HG02973 (cell line): ENCODE measurements around the gene GFER.
"Not testable (repeated sequence)": the region's sequence is repeated elsewhere in the genome, so short reads cannot be mapped to it uniquely, and the experiment has no call there.

Source experiments
- ATAC-seq: cut with Tn5 transposase; IDR thresholded peaks from one replicate; pipeline ENCODE4 v1.9.1; 2021; ENCODE audit warnings: moderate library complexity; ENCODE audit not compliant: unreplicated experiment

The GFER gene

DNA sequence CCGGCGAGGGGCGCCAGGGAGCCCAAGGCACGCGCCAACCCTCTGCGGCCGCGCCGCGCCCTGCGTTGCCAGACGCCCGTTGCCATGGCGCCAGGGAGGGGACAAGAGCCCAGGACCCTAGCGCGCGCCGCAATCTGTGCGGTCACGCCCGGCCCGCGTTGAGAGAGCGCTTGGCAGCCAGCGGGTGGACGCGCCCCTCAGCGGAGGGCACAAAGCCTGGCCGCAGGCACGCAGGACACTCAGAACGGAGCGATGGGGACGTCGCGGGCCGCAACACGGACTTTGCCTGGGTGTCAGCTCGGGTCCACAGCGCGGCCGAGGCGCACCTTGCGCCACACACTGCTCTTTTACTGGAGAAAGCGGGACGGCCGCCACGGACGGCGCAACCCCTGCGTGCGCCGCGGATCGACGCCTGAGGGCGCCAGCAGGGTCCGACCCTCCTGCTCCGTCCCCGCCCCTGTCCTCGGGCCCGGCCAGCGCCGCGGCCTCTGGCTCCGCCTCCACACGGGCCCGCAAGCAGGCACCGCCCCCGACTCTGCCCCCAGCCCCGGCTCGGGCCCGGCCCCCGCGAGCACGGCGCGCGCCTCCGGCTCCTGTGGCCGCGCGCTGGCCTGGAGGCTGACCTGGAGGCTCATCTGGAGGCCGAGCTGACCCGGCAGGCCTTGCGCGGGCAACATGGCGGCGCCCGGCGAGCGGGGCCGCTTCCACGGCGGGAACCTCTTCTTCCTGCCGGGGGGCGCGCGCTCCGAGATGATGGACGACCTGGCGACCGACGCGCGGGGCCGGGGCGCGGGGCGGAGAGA, at the start of gene GFER:
Gene GFER, plus strand, starts transcription at position 650 of the 803 bp plus-strand sequence. Its CDS starts 26 bp downstream, at position 676.
- peak; percentile 54 for ATAC-seq

GRCh38 chr16:1936945-1937479, 47.0 kb upstream of the GFER start:
- ATAC-seq, result no peak

DNA sequence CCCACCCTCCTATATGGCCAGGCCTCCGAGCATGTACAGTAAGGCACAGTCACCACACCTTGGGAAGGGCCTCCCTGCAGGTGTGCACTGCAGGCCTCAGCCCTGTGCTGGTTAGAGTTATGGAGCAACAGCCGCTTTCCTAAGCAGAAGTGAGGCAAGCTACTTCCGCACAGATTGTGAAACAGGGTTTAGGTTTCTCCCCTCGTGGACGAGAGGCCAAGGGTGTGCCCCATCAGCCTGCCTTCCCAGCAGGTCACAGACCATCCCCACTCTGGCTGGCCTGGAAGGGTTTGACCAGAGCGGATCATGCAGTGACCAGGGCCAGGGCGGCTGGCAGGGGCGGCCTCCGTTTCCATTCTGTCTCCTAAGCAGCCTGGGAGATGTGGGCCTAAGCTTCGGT, 45.7 kb upstream of the GFER start:
- no peak for ATAC-seq

- ATAC-seq, result no peak
Observed at GRCh38 chr16:1938910-1939309, 45.1 kb upstream of the GFER start.

DNA sequence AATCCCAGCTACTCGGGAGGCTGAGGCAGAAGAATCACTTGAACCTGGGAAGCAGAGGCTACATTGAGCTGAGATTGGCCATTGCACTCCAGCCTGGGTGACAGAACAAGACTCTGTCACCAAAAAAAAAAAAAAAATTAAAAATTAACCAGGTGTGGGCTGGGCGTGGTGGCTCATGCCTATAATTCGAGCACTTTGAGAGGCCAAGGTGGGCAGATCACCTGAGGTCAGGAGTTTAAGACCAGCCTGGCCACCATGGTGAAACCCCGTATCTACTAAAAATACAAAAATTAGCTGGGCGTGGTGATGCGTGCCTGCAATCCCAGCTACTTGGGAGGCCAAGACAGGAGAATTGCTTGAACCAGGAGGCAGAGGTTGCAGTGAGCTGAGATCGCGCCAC, 44.2 kb upstream of the GFER start:
- ATAC-seq, result not testable (repeated sequence)

- ATAC-seq, result no peak
Observed at GRCh38 chr16:1940273-1941161, 43.5 kb upstream of the GFER start.

- ATAC-seq, result no peak
Observed at GRCh38 chr16:1941162-1942046, 42.6 kb upstream of the GFER start.

DNA sequence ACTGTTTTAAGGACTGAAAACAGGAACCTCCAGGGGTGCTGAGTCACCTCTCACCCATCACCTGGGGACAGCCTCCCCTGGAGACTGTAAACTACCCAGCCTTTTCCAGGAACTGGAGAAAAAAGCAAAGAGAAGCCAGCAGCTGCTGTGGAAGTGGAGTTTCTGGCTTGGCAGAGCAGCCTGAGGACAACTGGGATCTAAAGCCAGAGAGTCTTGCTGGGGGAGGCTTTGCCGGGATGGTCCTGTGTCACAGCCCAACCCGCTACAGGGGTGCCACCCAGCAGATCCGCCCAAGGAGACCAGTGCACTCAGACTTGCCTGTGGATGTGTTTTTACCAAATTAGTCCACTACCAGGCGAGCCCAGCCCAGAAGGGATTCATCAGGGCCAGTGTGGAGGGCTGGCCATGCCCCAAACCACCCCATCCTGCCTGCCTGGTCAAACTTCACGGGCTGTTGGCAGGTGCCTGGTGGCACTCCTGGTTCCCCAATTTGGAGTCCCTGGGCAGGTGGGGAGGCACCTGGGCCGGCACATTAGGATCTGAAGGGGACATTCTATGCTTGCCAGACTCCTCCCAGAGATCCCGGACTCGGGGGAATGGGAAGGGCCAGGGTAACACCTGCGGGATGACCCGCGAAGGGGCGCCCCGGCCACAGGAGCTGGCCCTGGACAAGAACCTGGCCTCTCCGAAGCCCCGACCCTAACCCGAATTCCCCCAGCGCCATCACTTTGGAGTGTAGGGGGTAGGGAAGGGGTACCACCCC, 41.8 kb upstream of the GFER start:
- no peak for ATAC-seq

DNA sequence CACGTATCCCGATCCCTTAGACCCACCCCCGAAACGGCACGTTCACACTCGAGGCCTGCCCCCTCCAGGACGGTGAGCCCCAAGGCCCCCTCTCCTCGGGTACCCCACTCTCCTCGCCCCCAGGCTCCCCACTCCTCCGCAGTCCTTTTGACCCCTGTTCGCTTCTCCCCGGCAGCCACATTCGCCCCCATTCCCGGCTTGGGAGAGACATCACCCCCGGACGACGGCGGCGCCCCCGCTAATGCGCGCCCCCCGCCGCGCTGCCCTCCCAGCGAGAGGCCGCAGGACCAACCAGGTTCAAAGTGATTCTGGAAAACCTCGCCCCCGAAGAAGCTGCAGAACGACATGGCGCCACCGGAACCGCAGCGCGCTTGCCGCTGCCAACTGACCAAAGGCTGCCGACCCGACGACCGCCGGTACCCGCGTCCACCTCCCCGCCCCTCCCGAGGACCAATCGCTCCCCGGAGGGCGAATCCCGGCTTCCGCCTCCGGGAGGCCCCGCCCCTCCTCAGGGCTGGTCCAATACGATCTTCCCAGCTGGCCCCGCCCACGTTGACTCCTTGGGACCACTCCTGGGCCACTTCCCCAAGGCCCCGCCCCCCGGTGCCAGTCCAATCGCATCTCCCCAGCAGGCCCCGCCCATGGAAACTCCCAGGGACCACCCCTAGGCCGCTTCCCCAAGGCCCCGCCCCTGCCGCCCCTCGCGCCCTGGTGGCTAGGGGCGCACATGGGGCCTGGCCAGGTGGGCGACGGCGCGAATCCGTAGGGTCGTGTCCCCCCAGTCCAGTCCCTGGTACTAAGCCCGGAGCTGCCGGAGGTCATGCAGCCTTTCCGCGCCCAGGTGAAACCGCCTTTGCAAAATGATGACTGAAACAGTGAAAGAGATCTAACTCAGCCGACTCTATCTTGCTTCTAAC, 40.9 kb upstream of the GFER start, which contains the start of gene MSRB1:
Gene MSRB1, minus strand, starts transcription at position 390 of the 917 bp plus-strand sequence. Its CDS starts 43 bp downstream, at position 347.
- peak; percentile 83 for ATAC-seq

GRCh38 chr16:1944612-1945199, 39.3 kb upstream of the GFER start:
- no peak for ATAC-seq

DNA sequence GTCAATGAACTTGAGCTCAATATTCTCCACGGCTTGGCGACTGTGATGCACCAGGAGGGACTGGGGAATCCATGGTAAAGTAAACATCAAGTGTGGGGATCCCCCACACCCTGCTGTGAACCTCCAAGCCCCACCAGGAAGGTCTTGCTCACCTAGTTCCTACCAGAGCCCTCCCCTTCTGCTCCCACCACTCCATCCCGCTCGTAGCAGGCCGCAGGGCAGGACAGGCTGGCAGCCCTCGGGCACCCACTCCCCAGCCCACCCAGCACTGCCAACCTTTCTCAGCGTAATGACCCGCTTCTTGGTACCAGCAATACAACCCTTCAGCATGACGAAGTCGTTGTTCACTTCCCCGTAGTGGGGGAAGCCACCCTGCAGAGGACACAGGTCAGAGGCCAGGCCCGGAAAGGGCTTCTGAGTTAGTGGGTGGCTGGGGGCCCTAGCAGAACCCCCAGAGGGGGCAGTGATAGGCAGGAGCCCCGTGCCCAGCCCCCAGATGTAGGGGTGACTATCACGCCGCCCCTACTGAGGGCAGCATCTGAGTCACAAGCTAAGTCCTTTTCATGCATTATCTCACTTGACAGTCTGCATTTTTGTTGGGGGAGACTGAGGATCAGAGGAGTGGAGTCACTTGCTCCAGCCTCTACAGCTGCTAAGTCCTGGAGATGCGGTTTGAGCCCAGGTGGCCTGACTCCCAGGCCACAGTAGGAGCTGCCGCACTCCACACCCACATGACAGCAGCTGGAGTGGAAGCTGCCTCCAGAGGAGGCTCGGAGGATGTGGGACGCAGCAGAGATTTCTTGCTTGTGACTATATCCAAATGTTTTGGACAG, 38.2 kb upstream of the GFER start:
- ATAC-seq, result no peak

DNA sequence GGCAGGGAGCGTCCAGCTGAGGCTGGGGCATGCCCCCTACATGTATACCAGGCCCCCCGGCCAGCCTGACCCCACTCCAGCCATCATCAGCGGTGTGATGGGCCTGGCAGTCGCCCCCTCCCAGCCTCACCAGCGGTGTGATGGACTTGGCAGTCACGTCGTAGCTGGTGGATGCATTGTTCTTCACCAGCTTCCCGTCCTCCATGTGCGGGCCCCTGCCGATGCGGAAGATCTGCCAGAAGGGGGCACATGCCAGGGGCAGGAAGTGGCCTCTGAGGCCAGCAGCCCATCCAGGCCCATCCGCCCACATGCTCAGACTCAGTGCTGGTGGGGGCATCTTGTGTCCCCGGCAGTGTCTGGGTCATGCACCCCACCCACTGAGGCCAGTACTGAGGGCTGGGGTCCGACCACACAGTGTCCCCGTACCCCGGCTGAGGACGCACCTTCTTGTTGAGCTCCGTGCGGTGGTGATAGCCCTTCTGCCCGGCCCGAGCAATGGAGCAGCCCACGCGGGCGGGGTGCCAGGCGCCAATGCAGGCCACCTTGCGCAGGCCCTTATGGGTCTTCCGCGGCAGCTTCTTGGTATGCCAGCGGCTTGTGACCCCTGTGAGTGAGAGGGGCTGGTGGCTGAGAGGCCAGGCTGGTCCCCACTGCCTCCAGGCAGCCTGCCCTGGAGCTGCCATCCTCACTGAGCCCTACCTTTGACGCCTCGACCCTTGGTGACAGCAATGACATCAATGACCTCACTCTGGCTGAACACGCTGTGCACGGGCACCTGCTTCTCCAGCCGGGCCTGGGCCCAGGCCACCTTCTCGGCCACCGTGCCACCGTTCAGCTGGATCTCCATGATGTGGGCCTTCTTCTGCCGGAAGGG, 37.3 kb upstream of the GFER start:
- ATAC-seq, result no peak

DNA sequence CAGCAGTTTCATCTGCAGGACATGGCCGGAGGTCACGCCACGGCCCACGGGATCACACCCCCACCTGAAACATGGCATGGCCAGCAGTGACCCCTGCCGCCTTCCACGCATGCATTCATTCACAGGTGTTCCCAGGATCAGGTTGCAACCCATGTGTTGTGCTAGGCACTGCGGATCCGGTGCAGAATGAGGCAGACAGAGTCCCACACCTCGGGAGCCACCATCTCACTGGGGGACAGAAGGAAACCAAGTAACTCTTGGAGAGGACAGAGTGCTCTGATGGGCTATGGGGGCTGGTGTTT, 36.7 kb upstream of the GFER start:
- ATAC-seq, result no peak

DNA sequence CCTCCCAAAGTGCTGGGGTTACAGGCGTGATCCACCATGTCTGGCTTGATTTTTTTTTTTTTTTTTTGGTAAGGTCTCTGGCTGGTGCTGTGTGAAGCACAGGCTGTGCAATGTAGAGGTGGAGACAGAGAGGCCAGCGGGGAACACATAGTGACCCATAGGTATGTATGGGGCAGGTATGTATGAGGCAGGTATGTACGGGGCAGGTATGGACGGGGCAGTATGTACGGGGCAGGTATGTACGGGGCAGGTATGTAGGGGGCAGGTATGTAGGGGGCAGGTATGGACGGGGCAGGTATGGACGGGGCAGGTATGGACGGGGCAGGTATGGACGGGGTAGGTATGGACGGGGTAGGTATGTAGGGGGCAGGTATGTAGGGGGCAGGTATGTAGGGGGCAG, 34.5 kb upstream of the GFER start:
- no peak for ATAC-seq

- no peak for ATAC-seq
Observed at GRCh38 chr16:1950047-1950446, 33.9 kb upstream of the GFER start.

- ATAC-seq, result no peak
Observed at GRCh38 chr16:1950559-1950958, 33.4 kb upstream of the GFER start.

DNA sequence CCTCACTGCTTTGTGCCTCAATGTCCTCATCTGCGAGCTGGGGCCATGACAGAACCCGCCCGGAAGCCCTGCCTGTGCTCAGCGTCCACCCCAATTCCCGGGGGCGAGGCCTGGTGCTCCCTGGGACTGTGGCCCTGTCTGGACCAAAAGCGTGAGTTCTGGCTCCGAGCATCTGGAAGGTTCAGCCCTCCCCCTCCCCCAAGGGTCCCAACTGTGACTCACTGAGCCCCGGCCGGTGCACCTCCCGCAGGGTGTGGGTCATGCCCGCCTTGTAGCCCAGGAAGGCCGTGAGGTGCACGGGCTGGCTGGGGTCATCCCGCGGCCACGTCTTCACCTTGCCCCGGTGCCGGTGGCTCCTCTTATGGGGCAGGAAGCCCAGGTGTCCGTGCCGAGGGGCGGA, 30.3 kb upstream of the GFER start:
- no peak for ATAC-seq
